ENCODE results near the gene RNF212B. TPM values are rescaled to one million over a fixed set of nuclear protein-coding genes. Genes with fewer than 3 reads are reported as not detected.
"Not testable (repeated sequence)": the region's sequence is repeated elsewhere in the genome, so short reads cannot be mapped to it uniquely, and the experiment has no call there.

Gene RNF212B
- total RNA-seq, 6 experiments from 2014 or later: 0.49 TPM; not detected in 5

GRCh38 chr14:23227566-23227965 lies 10.2 kb upstream of the RNF212B start:
- no peak for DNase-seq
- Histone ChIP-seq H3K4me1 (no peaks in the 10 kb centered on the region), H3K27me3 (no peaks in the 10 kb centered on the region), H3K4me3 (no peak overlapping the region), H3K9me3 (no peaks in the 10 kb centered on the region), H3K36me3 (no peaks in the 10 kb centered on the region), H3K27ac (no peak overlapping the region)
- WGBS (ENCODE audit: insufficient coverage, low coverage, low lambda C conversion rate, missing lambda C conversion rate): 34% methylated on average over 3 of the region's 4 CpGs
- TF ChIP-seq POLR2A (IDR thresholded peaks at IDR 0.05) (no peak), CTCF (IDR thresholded peaks at IDR 0.05) (no peak)
- no peak for ATAC-seq
- intact Hi-C loops (cut with DNase I): no loop called here

- DNase-seq (no peak), ATAC-seq (no peak)
- H3K36me3 ChIP-seq: no peaks in the 10 kb centered on the region
- intact Hi-C loops (cut with DNase I): no loop called here
- WGBS (ENCODE audit: insufficient coverage, low coverage, low lambda C conversion rate, missing lambda C conversion rate): 60% methylated on average over 1 of the region's 1 CpG
- H3K4me1 ChIP-seq: no peaks in the 10 kb centered on the region
- H3K27me3 ChIP-seq: no peaks in the 10 kb centered on the region
- H3K4me3 ChIP-seq: no peak overlapping the region
- no peak overlapping the region for H3K27ac ChIP-seq
- no peak for TF ChIP-seq POLR2A (IDR thresholded peaks at IDR 0.05)
- no peak for TF ChIP-seq CTCF (IDR thresholded peaks at IDR 0.05)
- H3K9me3 ChIP-seq: no peaks in the 10 kb centered on the region
Measured at GRCh38 chr14:23228812-23229211, 8.9 kb upstream of the RNF212B start.

GRCh38 chr14:23232241-23232808 lies 5.4 kb upstream of the RNF212B start:
- H3K9me3 ChIP-seq; H3K27ac ChIP-seq; H3K4me3 ChIP-seq; H3K27me3 ChIP-seq; H3K36me3 ChIP-seq; ATAC-seq; intact Hi-C loops (cut with DNase I); DNase-seq; H3K4me1 ChIP-seq: not testable (repeated sequence)
- WGBS (ENCODE audit: insufficient coverage, low coverage, low lambda C conversion rate, missing lambda C conversion rate): no CpG with 5 or more reads among the region's 38 CpGs

GRCh38 chr14:23240661-23241060 lies 2.9 kb downstream of the RNF212B start:
- Histone ChIP-seq H3K36me3 (no peaks in the 10 kb centered on the region), H3K4me1 (peaks cover 0 to 11% (median 5%) of the 10 kb centered on the region in 4 donors), H3K27ac (no peak overlapping the region), H3K27me3 (no peaks in the 10 kb centered on the region), H3K9me3 (no peaks in the 10 kb centered on the region), H3K4me3 (no peak overlapping the region)
- WGBS (ENCODE audit: insufficient coverage, low coverage, low lambda C conversion rate, missing lambda C conversion rate): 67% methylated on average over 1 of the region's 1 CpG
- intact Hi-C loops (cut with DNase I): no loop called here
- DNase-seq: no peak
- ATAC-seq: no peak
- TF ChIP-seq POLR2A (IDR thresholded peaks at IDR 0.05): no peak
- TF ChIP-seq CTCF (IDR thresholded peaks at IDR 0.05): no peak

- H3K27ac ChIP-seq; H3K4me3 ChIP-seq; ATAC-seq; H3K36me3 ChIP-seq; H3K27me3 ChIP-seq; H3K9me3 ChIP-seq; intact Hi-C loops (cut with DNase I); DNase-seq: not testable (repeated sequence)
- peaks cover 0 to 16% (median 7%) of the 10 kb centered on the region in 4 donors for H3K4me1 ChIP-seq
- WGBS (ENCODE audit: insufficient coverage, low coverage, low lambda C conversion rate, missing lambda C conversion rate): 89% methylated on average over 7 of the region's 7 CpGs
Measured at GRCh38 chr14:23241061-23241715, 3.5 kb downstream of the RNF212B start.
